Measurements from ENCODE around the gene CAMSAP1.

CAMSAP1 gene

DNA sequence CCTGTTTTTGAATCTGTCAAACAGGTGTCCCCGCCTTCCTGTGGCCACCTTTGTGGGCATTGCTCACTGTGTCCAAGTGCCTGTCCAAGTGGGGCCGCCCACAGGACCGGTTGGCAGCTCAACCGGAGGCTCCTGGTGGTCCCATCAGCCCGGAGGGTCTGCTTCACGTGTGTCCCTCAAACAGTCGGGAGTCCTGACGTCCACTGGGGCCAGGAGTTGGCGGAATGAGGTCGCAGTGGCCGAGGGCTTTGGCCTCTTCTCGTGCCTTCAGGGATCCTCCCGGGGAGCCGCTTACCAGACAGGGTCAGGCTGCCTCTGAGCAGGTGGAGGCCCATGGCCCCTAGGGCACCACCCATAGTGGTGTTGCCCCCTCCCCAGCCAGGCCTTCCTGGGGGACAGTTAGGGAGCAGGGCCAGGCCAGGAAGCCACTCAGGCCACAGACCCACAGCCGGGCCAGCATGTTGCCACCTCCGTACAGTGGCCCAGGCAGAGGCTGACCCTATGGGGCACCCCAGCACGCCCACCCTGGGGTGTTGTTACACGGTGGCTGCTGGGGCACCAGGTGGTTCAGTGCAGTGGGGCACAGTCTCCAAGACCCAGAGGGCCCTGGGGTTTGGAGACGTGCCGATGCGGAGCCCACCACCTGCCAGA, 135.8 kb downstream of the CAMSAP1 start:
- no peak for DNase-seq

DNA sequence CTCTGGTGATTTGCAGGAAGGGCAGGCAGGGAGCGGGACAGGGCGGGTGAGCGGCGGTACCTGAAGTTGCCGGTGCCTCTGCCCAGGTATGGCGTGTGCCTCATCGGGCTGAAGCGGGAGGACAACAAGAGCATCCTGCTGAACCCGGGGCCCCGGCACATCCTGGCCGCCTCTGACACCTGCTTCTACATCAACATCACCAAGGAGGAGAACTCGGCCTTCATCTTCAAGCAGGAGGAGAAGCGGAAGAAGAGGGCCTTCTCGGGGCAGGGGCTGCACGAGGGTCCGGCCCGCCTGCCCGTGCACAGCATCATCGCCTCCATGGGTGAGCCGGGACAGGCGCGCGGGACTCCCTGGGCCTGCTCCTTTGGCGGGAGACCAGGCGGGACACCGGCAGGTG, 136.6 kb downstream of the CAMSAP1 start:
- no peak for DNase-seq

DNA sequence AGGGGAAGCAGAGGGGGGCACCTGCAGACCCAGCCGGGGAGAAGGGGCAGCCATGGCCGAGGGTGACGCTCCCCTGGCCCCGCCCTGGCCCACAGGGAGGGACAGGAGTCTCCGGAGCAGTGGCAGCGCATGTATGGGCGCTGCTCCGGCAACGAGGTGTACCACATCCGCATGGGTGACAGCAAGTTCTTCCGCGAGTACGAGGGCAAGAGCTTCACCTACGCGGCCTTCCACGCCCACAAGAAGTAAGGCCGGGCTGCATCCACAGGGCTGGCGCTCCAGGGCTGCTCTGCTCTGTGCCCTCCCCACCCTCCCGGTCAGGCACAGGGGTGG, 137.2 kb downstream of the CAMSAP1 start:
- DNase-seq: no peak

DNA sequence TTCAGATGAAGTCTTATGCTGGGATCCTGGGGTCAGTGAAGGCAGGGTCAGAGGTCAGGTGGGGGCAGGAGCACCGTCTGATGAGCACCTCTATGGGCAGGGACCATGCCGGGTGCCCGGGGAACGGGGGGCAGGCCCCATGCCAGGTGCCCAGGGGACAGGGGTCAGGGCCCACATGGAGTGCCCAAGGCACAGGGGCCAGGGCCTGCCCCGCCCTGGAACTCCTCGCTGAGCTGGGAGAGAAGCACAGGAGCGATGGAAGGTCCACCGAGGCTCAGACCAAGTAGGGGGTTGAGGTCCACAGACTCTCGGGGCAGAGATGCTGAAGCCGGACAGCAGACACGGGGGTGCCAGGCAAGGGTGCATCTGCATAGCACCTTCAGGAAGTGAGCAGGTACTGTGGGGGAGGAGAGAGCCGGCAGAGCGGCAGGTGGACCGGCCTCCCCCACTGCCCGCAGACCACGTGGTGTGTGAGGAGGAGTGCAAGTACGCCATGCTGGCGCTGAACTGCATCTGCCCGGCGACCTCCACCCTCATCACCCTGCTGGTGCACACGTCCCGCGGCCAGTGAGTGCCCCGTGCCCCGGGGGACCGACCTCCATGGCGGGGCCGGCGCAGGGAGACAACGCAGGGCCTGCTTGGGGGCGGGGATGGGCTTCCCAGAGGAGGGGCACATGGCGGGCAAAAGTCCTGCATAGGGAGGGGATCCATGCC, 137.7 kb downstream of the CAMSAP1 start:
- DNase-seq: no peak

DNA sequence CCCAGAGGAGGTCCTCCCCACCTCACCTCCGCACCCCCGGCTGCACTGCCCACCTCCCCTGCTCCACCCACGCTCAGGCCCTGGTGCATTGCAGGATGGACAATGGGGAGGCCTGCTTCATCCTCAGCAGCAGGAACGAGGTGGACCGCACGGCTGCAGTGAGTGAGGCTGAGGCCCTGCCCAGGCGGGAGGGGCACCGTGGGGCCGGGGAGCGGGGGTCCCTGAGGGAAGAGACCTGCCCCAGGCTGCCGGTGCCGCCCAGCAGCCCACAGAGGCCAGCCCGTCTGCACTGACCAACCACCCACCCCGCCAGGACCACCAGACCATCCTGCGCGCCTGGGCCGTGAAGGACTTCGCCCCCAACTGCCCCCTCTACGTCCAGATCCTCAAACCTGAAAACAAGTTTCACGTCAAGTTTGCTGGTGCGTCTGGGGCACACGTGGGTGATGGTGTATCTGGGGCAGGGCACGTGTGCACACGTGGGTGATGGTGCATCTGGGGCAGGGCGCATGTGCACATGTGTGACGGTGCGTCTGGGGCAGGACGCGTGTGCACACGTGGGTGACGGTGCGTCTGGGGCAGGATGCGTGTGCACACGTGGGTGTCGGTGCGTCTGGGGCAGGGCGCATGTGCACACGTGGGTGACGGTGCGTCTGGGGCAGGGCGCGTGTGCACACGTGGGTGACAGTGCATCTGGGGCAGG, 138.7 kb downstream of the CAMSAP1 start:
- no peak for DNase-seq

DNA sequence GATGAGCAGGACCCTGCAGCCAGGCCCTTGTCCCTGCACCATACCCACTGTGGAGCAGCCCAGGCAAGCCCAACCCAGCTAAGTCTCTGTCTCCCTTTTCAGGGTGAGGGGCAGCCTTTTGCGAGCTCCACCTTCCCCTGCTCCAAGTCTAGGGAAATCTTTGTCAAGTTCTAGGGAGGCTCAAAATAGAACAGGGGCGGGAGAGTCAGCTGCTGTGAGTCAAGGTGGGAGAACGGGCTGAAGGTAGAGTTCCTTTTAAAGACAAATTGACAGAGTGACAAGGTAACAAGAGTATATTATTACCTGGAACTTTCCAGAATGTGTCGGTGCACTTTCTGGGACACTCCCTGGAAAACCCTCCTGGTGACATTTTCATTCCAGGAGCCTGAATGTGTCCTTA, 140.6 kb downstream of the CAMSAP1 start:
- DNase-seq: no peak

DNA sequence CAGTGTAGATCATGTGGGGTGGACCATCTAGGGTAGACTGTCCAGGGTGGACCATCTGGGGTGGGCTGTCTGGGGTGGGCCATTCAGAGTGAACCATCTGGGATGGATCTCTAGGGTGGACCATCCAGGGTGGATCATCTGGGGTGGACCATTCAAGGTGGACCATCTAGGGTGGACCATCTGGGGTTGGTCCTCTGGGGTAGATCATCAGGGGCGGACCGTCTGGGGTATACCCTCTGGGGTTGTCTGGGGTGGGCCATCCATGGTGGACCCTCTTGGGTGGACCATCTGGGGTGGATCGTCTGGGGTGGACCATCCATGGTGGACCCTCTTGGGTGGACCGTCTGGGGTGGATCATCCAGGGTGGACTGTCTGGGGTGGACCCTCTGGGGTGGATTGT, 141.1 kb downstream of the CAMSAP1 start:
- DNase-seq: no peak

DNA sequence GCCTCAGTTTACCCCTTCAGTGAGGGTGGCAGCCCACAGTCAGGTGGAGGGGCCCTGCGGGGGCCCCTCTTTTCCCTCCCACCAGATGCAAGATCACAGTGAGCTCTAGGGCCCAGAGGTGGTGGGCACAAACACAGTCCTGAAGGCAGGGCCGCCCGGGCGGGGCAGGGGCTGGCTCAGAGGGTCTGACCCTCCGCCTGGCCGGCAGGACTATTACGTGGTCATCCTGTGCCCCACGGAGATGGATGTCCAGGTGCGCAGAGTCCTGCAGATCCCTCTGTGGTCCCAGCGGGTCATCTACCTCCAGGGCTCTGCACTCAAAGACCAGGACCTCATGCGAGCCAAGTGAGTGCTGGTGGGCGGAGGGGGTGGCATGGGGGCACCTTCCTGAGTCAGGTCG, 141.9 kb downstream of the CAMSAP1 start:
- no peak for DNase-seq

DNA sequence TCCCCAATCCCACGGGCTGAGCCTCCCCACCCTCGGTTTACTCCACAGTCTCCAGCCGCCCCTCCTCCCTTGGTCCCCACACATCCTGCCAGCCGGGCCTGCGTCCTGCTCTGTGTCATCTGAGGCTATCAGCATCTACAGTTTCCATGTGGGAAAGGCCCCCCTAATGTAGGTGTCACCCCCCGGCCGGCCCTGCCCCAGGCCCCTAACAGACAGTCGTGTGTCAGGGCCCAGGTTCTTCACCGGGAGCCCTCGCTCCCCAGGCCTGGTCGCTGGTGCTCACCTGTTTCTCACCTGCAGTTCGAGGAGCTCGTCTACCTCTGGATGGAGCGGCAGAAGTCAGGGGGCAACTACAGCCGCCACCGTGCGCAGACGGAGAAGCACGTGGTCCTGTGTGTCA, 142.6 kb downstream of the CAMSAP1 start:
- no peak for DNase-seq

DNA sequence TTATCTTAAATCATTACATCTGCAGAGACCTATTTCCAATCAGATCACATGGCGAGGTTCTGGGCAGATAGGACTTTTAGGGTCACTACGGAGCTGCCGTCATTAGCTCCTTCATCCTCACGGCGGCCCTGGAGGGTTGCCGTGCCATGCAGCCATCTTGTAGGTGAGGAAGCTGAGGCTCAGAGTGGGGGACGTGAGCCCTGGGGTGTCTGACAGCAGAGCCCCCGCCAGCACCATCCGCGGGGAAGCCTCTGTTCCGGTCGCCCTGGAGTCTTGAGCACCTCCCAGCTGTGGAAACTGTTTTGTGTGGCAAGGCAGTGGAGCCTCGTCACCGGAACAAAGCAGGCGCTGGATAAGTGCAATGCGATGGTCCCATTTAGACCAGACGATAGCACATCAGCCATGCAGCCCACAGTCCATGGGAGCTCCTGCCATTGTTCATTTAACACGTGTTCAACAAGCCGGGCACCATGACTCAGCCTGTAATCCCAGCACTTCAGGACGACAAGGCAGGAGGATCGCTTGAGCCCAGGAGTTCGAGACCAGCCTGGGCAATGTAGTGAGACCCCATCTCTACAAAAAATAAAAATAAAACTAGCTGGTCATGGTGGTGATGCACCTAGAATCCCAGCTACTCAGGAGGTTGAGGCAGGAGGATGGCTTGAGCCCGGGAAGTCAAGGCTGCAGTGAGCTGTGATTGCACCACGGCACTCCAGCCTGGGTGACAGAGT, 143.5 kb downstream of the CAMSAP1 start:
- no peak for DNase-seq

DNA sequence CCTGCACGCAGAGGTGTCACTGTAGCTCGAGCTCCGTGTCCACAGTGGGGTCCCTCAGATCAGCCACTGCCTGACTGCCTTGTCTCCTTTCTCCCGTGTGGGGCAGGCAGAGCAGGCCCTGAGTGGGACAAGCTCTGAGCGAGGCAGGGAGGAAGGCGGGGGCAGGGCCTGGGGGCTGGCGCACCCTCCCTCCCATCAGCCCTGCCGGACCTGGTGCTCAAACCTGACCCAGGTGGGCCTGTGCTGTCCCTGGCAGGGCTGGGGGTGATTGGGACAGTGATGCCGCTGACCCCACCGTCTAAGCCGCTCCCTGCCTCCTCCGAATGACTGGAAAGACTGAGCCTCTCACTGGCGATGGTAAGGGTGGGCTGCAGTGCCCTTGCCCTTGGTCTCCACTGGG, 144.4 kb downstream of the CAMSAP1 start:
- no peak for DNase-seq

DNA sequence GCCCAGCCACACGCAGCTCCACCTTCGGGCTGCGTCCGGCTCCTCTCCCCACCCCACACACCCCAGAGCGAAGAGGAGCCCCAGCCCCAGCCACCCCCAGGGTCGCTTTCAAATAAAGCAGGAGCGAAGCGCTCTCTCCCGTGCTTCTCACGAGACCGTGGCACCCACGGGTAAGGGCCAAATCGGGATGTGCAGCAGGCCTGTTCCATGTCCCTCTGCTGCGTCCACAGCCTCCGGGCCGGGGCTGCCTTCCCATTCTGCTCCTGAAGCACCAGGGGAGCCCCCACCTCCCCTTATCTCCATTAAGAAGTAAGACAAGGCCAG, 145.5 kb downstream of the CAMSAP1 start:
- no peak for DNase-seq

DNA sequence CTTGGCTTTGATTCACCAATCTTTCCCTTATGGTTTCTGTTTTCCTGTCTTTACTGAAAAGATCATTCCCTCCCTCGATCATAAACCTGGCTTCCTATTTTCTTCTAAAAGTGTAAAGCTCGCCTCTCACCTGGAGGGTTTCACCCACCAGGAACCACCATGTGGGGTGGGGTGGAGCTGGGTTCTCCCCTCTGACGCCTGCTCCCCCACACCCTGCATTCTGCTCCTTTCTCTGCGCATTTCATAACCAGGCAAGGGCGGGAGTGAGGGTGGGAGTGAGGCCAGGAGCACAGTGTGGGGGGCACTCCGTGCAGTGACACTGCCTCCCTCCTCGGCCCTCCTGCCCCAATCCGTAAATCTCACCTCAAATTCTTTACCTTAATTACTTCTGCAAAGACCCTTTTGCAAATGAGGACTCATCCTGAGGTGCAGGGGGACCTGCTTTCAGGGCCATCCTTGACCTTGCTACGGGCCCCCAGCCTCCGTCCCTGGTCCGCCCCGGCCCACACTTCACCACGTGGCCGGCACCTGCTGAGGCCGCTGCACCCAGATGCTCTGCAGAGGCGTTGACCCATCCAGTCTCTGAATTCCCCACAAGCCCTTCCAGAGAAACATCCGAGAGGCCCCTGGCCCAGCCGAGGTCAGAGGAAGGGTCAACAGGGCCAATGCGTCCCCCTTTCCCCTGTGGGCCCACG, 146.0 kb downstream of the CAMSAP1 start:
- no peak for DNase-seq

DNA sequence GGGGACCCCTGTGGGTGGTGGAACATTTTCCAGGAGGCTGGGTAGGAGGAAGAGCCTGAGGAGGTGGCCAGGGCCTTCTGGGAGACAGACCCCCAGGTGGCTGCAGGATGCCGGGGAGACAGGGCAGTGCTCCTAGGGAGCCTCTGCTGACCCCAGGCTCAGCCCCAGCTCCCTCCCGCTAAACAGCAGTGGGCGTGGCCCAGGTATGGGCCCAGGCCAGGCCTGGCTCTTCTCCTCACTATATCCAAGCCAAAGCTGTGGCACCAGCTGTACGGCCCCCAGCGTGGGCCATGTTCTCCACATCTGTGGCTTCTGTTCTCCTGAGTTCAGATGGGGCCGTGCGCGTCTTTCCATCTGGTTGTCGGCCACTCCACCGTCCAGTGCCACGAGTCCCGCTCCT, 146.9 kb downstream of the CAMSAP1 start:
- DNase-seq: no peak

DNA sequence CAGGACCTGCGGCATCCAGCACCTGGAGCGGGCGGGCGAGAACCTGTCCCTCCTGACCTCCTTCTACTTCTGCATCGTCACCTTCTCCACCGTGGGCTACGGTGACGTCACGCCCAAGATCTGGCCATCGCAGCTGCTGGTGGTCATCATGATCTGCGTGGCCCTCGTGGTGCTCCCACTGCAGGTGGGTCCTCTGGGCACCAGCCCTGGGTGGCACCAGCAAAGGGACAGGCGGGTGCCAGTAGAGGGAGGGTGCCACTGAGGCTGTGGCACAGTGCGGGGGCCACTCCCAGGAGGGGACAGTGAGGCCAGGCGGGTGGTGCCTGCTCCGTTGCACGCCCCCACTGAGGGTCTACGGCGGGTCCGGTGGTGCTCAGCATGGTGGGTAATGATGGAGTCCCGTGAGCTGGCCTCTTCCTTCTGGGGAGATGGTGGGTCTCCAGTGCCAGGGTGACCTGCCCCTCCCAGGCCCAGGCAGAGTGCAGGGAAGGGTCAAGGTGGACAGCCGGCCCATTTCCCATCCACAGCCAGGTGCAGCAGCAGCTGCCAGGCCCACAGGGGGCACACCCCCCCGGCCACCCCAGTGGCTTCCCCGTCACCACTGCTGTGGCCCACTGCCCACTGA, 147.6 kb downstream of the CAMSAP1 start:
- DNase-seq: no peak

DNA sequence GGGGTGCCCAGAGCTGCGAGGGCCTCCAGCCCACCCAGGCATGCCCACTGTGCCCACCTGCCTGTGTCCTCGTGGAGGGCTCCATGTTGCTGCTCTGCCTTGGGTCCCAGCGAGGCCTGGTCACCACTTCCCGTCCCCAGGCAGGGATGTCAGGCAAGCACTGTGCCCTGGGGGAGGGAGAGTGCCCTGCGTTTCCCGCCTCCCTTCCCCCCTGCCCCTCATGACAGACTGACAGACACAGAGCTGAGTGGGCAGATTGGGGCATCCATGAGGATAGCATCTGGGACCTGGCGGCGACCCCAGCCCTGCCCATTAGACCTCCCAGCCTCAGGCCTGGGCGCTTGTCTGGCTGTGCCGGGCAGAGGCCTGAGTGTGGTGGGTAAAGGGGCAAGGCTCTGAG, 148.5 kb downstream of the CAMSAP1 start:
- DNase-seq: no peak

Measured in MV-4-11 (cell line).